Stomach (tissue), 9 donors: ENCODE data around the gene AGPAT2. TPM values are rescaled to one million over a fixed set of nuclear protein-coding genes. Genes with fewer than 3 reads are reported as not detected.

Source experiments
- DNase-seq, 2 donors: peaks; one replicate each; pipeline versions ENCODE4 v3.0.0 to v3.0.0-alpha.2; 2013 to 2019
- H3K27ac ChIP-seq, 5 donors: fragments of 200-600 bp in 4 of 5; sonication (generic) in 4 of 5; one replicate each; pipeline ENCODE4 v1.5.1; 2013 to 2019; ENCODE audit warnings: mild to moderate bottlenecking in 1 of 5, moderate library complexity in 1 of 5
- H3K27me3 ChIP-seq, 3 donors: fragments of 200-600 bp; sonication (generic); one replicate each; pipeline ENCODE4 v1.5.1; 2017 to 2019; ENCODE audit warnings: mixed run types in 1 of 3
- H3K36me3 ChIP-seq, 4 donors: fragments of 200-600 bp; sonication (generic); 1 replicate in 3 of 4; 2 replicates in 1 of 4; pipeline ENCODE4 v1.5.1; 2016 to 2019
- H3K4me1 ChIP-seq, 4 donors: fragments of 200-600 bp; sonication (generic); one replicate each; pipeline ENCODE4 v1.5.1; 2016 to 2019
- H3K4me3 ChIP-seq, 4 donors: fragments of 200-600 bp; sonication (generic) in 3 of 4; one replicate each; pipeline ENCODE4 v1.5.1; 2016 to 2019; ENCODE audit warnings: mild to moderate bottlenecking in 1 of 4
- H3K9me3 ChIP-seq, 4 donors: fragments of 200-600 bp; sonication (generic); one replicate each; pipeline ENCODE4 v1.5.1; 2016 to 2019
- EP300 ChIP-seq: sonication (generic); formaldehyde crosslinking; IDR thresholded peaks from one replicate; pipeline ENCODE4 v1.6.1; 2017; ENCODE audit warnings: antibody characterized with exemption
- POLR2A ChIP-seq, 4 donors: fragments of 450-650 bp; IDR thresholded peaks; one replicate each; pipeline ENCODE4 v1.6.1; 2016; ENCODE audit warnings: antibody characterized with exemption in 4 of 4, control low read depth in 2 of 4, mild to moderate bottlenecking in 1 of 4, moderate library complexity in 1 of 4
- POLR2AphosphoS5 ChIP-seq, 3 donors: sonication (generic); formaldehyde crosslinking; IDR thresholded peaks; one replicate each; pipeline ENCODE4 v1.6.1; 2016; ENCODE audit warnings: antibody characterized with exemption in 3 of 3
- WGBS, 5 donors: extraction: QIAGEN DNeasy Blood & Tissue Kit in 3 of 5; methylation state at CpG; one replicate each; pipeline versions ENCODE4 v1.1.5 to v1.1.7; 2013 to 2018; 5-methylcytosine and 5-hydroxymethylcytosine counted together
- intact Hi-C: fragments of 100-400 bp; cut with DNase I; formaldehyde crosslinking; loops from one replicate; pipeline ENCODE4 v1.15.1; 2023; ENCODE audit warnings: low total_unique reads
- polyA plus RNA-seq, 3 donors: library from polyadenylated mRNA; stranded (reverse); fragments of 200-250 nt; gene quantifications; one replicate each; pipeline ENCODE4 v1.2.3, GENCODE V29; 2013
- total RNA-seq, 5 donors: library from RNA; depleted of rRNA; stranded (reverse); fragments of >200 nt; gene quantifications; one replicate each; pipeline versions ENCODE4 v1.1.0 to v1.2.3, GENCODE V29; 2014 to 2016
- TF ChIP-seq, protein P1 (sequence below), 7 experiments: fragments of 450-650 bp in 4 of 7; fragments of 200-600 bp in 3 of 7; sonication (generic) in 3 of 7; IDR thresholded peaks; one replicate each; pipeline ENCODE4 v1.5.1; 2016 to 2019; ENCODE audit warnings: antibody characterized with exemption in 7 of 7, control low read depth in 2 of 7, mild to moderate bottlenecking in 1 of 7
- donor health status: healthy with polysubstance abuse.
- donor health status: Bipolar disorder and iron deficiency.
- donor health status: healthy.

The AGPAT2 gene
- total and polyA plus RNA-seq, 8 donors: 32.7 to 135 (median 72.0) TPM

DNA sequence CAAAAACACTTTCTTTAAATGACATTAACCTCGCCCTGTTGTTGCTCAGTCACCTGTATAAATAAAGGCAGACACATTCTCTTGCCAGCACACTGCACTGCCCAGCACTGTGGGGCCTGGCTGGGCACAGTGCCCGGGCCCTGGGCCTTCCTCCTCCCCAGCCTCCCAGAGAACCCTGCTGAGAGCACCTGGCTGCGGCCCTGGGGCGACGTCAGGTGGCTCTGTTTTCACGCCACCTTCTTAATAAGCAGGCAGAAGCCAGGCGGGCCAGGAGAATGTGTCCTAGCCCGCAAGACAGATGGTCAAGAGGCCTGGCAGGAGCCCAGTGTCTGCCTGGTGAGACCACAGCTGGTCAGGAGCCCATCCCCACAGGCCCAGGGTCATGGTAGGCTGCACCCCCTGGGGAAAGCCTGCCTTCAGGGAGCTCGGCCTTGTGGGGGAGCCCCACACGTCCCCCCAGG, 8.2 kb upstream of the AGPAT2 start:
- intact Hi-C loops: no loop called here
- no peaks in the 10 kb centered on the region for H3K9me3 ChIP-seq
- H3K36me3 ChIP-seq: no peaks in the 10 kb centered on the region
- no peak overlapping the region for H3K4me3 ChIP-seq
- WGBS, 5 donors: 29 to 62% (median 40%) methylated on average over 2 to 10 of the region's 10 CpGs
- peaks cover 54 to 78% (median 67%) of the 10 kb centered on the region in 4 donors for H3K4me1 ChIP-seq
- H3K27me3 ChIP-seq: peaks cover 0 to 15% (median 4%) of the 10 kb centered on the region in 3 donors
- TF ChIP-seq EP300 (no peak), POLR2AphosphoS5 (IDR thresholded peaks at IDR 0.05) (peak in 2 of 3 donors; percentile 39 to 71)
- DNase-seq: peak; percentile 82 to 93
- H3K27ac ChIP-seq: peak overlapping the region; percentile 57 to 82 (median 73)

DNA sequence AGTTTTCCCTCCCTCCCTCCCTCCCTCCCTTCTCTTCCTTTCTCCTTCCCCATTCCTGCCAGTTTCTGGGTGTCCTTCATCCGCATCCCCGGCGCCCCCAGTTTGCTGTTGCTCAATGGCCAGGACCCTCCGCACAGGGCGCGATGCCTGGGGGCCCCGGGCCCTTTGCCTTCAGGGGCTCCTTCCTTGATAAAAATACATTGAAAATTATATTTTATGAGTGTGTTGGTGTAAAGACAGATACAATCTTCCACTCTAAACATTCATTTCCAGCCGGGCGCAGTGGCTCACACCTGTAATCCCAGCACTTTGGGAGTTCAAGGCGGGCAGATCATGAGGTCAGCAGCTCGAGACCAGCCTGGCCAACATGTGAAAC, 7.6 kb upstream of the AGPAT2 start:
- no peaks in the 10 kb centered on the region for H3K9me3 ChIP-seq
- peaks cover 60 to 80% (median 69%) of the 10 kb centered on the region in 4 donors for H3K4me1 ChIP-seq
- H3K27ac ChIP-seq: peak overlapping the region; percentile 57 to 82 (median 73)
- TF ChIP-seq POLR2AphosphoS5 (IDR thresholded peaks at IDR 0.05) (no peak), EP300 (no peak), POLR2A (IDR thresholded peaks at IDR 0.05) (no peak)
- TF ChIP-seq, protein P1, sequence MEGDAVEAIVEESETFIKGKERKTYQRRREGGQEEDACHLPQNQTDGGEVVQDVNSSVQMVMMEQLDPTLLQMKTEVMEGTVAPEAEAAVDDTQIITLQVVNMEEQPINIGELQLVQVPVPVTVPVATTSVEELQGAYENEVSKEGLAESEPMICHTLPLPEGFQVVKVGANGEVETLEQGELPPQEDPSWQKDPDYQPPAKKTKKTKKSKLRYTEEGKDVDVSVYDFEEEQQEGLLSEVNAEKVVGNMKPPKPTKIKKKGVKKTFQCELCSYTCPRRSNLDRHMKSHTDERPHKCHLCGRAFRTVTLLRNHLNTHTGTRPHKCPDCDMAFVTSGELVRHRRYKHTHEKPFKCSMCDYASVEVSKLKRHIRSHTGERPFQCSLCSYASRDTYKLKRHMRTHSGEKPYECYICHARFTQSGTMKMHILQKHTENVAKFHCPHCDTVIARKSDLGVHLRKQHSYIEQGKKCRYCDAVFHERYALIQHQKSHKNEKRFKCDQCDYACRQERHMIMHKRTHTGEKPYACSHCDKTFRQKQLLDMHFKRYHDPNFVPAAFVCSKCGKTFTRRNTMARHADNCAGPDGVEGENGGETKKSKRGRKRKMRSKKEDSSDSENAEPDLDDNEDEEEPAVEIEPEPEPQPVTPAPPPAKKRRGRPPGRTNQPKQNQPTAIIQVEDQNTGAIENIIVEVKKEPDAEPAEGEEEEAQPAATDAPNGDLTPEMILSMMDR (IDR thresholded peaks at IDR 0.05): no peak
- H3K27me3 ChIP-seq: peaks cover 0 to 8% (median 0%) of the 10 kb centered on the region in 3 donors
- DNase-seq: no peak
- WGBS, 5 donors: 68 to 82% (median 70%) methylated on average over 11 of the region's 11 CpGs
- intact Hi-C loops: no loop called here
- H3K36me3 ChIP-seq: no peaks in the 10 kb centered on the region
- H3K4me3 ChIP-seq: no peak overlapping the region

DNA sequence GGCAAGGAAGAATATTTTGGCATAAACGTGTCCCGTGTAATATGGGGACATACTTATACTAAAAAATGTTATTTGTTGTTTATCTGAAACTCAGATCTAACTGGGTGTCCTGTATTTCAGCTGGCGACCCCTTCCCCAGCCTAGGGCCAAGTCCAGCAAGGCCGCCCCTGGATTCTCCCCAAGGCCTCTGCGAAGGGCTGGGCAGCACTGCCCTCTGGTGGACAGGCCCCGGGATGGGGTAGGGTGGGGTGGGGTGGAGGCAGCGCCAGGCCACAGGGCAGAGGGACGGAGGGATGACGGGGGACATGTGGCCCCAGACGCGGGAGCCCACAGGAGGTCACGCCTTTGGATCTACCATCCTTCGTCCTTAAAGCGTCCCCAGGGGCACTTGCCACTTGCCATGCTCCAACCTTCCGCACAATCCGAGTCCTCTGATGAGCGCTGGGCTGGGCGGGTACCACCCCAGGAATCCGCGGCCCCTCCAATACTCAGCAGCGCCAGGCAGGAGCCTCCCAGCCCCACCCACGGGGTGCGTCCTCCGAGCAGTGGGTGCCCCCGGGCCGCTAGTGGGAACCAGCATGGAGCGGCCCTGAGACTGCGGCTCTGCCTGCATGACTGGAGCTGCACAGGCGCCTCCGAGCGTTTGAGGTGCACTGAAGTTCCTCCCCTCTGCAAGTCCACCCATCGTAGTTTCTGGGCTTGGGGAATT, 7.1 kb upstream of the AGPAT2 start:
- DNase-seq: peak; percentile 79 to 85
- intact Hi-C loops: no loop called here
- WGBS, 5 donors: 25 to 40% (median 29%) methylated on average over 17 to 32 of the region's 32 CpGs
- H3K9me3 ChIP-seq: no peaks in the 10 kb centered on the region
- TF ChIP-seq POLR2A (IDR thresholded peaks at IDR 0.05): no peak
- no peak for TF ChIP-seq EP300
- no peak for TF ChIP-seq POLR2AphosphoS5 (IDR thresholded peaks at IDR 0.05)
- TF ChIP-seq, protein P1 (IDR thresholded peaks at IDR 0.05): peak in 5 of 7 experiments; percentile 37 to 81 (median 62)
- H3K4me3 ChIP-seq: no peak overlapping the region
- H3K36me3 ChIP-seq: no peaks in the 10 kb centered on the region
- peaks cover 61 to 83% (median 72%) of the 10 kb centered on the region in 4 donors for H3K4me1 ChIP-seq
- peaks cover 0 to 5% (median 0%) of the 10 kb centered on the region in 3 donors for H3K27me3 ChIP-seq
- peak overlapping the region; percentile 57 to 82 (median 73) for H3K27ac ChIP-seq

DNA sequence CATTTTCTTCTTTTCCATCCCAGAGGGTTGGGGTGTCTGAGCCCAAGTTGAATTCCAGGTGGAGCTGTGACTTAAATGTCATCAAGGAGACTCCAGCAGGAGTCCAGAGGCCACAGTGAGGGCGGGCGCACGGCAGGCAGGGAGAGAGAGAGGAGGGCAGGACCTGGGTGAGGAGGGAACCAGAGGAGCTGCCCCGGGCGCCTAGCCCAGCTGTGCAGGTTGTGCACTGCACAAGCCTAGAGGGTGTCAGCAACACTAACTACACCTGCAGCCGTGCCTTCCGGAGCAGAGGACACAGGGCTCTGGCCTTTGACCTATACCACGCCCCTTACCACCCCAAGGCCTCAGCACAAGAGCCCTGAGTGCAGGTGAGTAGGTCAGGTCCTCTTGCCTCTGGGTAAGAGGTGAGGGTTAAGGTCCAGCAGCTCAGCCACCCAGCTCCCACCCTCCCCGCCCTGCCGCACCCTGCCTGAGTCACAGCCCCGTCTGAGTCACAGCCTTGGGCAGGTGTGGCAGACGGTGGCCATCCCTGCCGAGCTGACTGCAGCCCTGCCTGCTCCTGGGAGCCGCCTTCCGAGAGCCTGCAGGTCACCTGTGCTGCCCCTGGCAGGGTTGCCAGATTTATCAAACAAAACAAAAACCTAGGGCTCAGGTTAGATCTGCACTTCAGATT, 6.4 kb upstream of the AGPAT2 start:
- Histone ChIP-seq H3K4me1 (peaks cover 61 to 90% (median 78%) of the 10 kb centered on the region in 4 donors), H3K36me3 (no peaks in the 10 kb centered on the region), H3K9me3 (no peaks in the 10 kb centered on the region), H3K27ac (peak overlapping the region; percentile 57 to 82 (median 73)), H3K27me3 (peaks cover 0 to 5% (median 0%) of the 10 kb centered on the region in 3 donors), H3K4me3 (no peak overlapping the region)
- TF ChIP-seq EP300 (no peak), POLR2A (IDR thresholded peaks at IDR 0.05) (no peak), POLR2AphosphoS5 (IDR thresholded peaks at IDR 0.05) (peak in 2 of 3 donors; percentile 12 to 53)
- TF ChIP-seq, protein P1 (IDR thresholded peaks at IDR 0.05): no peak
- 32 to 53% (median 37%) methylated on average over 10 to 15 of the region's 15 CpGs for WGBS, 5 donors
- intact Hi-C loops: no loop called here
- DNase-seq: peak; percentile 88 to 94
